ENCODE data around the gene DAB1.
"Not testable (repeated sequence)": the region's sequence is repeated elsewhere in the genome, so short reads cannot be mapped to it uniquely, and the experiment has no call there.

DAB1 gene

GRCh38 chr1:57361516-57361915 is 62.3 kb downstream of the DAB1 start:
- peaks cover 16% of the 10 kb centered on the region for H3K4me1 ChIP-seq (ENCODE audit: insufficient read depth, low read length)
- 96% methylated on average over 2 of the region's 2 CpGs for WGBS
- no peak overlapping the region for H3K9ac ChIP-seq (ENCODE audit: low read depth, low read length)
- H3K27ac ChIP-seq (ENCODE audit: low read depth, low read length), result no peak overlapping the region
- H3K36me3 ChIP-seq (ENCODE audit: insufficient read depth, low read length), result no peaks in the 10 kb centered on the region
- H3K27me3 ChIP-seq (ENCODE audit: insufficient read depth, low read length), result no peaks in the 10 kb centered on the region
- H3K4me3 ChIP-seq (ENCODE audit: low read length), result no peak overlapping the region
- peaks cover 9% of the 10 kb centered on the region; the same call in 1 of the 2 replicates for H3K9me3 ChIP-seq (ENCODE audit: insufficient read depth, low read depth, low read length)

DNA sequence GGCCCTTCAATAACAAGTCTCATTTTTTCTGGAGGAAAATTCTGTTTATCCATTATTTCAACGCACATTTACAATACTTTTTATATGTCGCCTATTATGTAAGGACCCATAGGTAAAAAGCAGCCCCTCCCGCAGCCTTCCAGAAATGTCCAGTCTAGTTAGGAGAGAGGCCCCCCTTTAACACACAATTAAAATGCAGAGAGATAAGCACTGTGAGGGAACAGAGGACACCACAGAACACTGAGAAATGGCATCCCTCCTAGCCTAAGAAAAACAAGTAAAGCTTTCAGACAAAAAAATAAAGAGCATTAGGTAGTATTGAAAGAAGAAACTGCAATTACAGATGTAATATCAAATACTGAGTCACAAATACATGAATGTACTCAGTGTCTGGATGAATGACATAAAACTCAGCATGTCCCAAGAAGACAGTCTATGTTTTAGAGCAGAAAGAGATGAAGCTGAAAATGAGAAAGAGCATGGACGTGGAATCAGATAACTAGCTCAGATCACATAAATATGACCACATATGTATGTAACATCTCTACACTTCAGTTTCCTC is 62.9 kb downstream of the DAB1 start:
- no peak overlapping the region for H3K4me3 ChIP-seq (ENCODE audit: low read length)
- H3K9me3 ChIP-seq (ENCODE audit: insufficient read depth, low read depth, low read length), result peaks cover 9% of the 10 kb centered on the region; the same call in 1 of the 2 replicates
- peaks cover 16% of the 10 kb centered on the region for H3K4me1 ChIP-seq (ENCODE audit: insufficient read depth, low read length)
- H3K36me3 ChIP-seq (ENCODE audit: insufficient read depth, low read length), result no peaks in the 10 kb centered on the region
- H3K9ac ChIP-seq (ENCODE audit: low read depth, low read length), result no peak overlapping the region
- H3K27ac ChIP-seq (ENCODE audit: low read depth, low read length), result no peak overlapping the region
- H3K27me3 ChIP-seq (ENCODE audit: insufficient read depth, low read length), result no peaks in the 10 kb centered on the region
- 98% methylated on average over 4 of the region's 4 CpGs for WGBS

- H3K36me3 ChIP-seq (ENCODE audit: insufficient read depth, low read length), result no peaks in the 10 kb centered on the region
- H3K4me1 ChIP-seq (ENCODE audit: insufficient read depth, low read length), result peaks cover 16% of the 10 kb centered on the region
- peak overlapping the region; percentile 25; the same call in 1 of the 2 replicates for H3K27ac ChIP-seq (ENCODE audit: low read depth, low read length)
- no peak overlapping the region for H3K9ac ChIP-seq (ENCODE audit: low read depth, low read length)
- WGBS, result 14% methylated on average over 3 of the region's 3 CpGs
- no peaks in the 10 kb centered on the region for H3K27me3 ChIP-seq (ENCODE audit: insufficient read depth, low read length)
- no peak overlapping the region for H3K4me3 ChIP-seq (ENCODE audit: low read length)
- peaks cover 9% of the 10 kb centered on the region; the same call in 1 of the 2 replicates for H3K9me3 ChIP-seq (ENCODE audit: insufficient read depth, low read depth, low read length)
These were observed 66.4 kb downstream of the DAB1 start for GRCh38 chr1:57357462-57357861.

DNA sequence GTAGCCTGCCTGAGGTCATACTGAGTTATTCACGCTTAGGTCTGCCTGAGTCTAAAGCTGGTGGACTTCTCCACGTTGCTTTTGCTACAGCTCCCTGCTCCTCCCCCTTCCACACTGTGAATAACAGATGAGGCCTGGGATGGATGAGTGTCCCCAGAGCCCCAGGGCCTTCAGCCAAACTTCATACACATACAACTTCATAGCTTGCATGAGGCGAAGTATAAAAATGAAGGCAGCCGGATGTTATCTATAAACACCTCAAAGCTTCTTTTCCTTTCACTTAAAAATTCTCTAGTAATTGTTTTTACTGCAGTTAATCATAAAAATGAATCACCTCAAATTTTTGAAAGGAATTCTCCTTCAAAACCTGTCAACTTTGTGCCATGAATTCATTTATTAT is 70.2 kb downstream of the DAB1 start:
- Histone ChIP-seq H3K27me3 (ENCODE audit: insufficient read depth, low read length) (no peaks in the 10 kb centered on the region), H3K9ac (ENCODE audit: low read depth, low read length) (no peak overlapping the region), H3K9me3 (ENCODE audit: insufficient read depth, low read depth, low read length) (peaks cover 2% of the 10 kb centered on the region; the same call in 1 of the 2 replicates), H3K4me3 (ENCODE audit: low read length) (no peak overlapping the region), H3K36me3 (ENCODE audit: insufficient read depth, low read length) (no peaks in the 10 kb centered on the region), H3K4me1 (ENCODE audit: insufficient read depth, low read length) (peaks cover 16% of the 10 kb centered on the region), H3K27ac (ENCODE audit: low read depth, low read length) (no peak overlapping the region)
- WGBS, result 84% methylated on average over 4 of the region's 4 CpGs

GRCh38 chr1:57350610-57351009 is 73.2 kb downstream of the DAB1 start:
- Histone ChIP-seq H3K27ac (ENCODE audit: low read depth, low read length) (no peak overlapping the region), H3K9me3 (ENCODE audit: insufficient read depth, low read depth, low read length) (no peaks in the 10 kb centered on the region)

GRCh38 chr1:57348921-57349320 is 74.9 kb downstream of the DAB1 start:
- WGBS, result 87% methylated on average over 1 of the region's 1 CpG

More at GRCh38 chr1:57350610-57351009, 73.2 kb downstream of the DAB1 start:
- WGBS, result 71% methylated on average over 4 of the region's 4 CpGs
- Histone ChIP-seq H3K4me1 (ENCODE audit: insufficient read depth, low read length) (peaks cover 7% of the 10 kb centered on the region; the same call in 1 of the 2 replicates), H3K9ac (ENCODE audit: low read depth, low read length) (no peak overlapping the region), H3K27me3 (ENCODE audit: insufficient read depth, low read length) (no peaks in the 10 kb centered on the region), H3K4me3 (ENCODE audit: low read length) (no peak overlapping the region), H3K36me3 (ENCODE audit: insufficient read depth, low read length) (no peaks in the 10 kb centered on the region)

GRCh38 chr1:57345916-57346315 is 77.9 kb downstream of the DAB1 start:
- H3K27ac ChIP-seq (ENCODE audit: low read depth, low read length), result no peak overlapping the region
- no peak overlapping the region for H3K9ac ChIP-seq (ENCODE audit: low read depth, low read length)
- WGBS, result 87% methylated on average over 7 of the region's 8 CpGs
- no peaks in the 10 kb centered on the region for H3K27me3 ChIP-seq (ENCODE audit: insufficient read depth, low read length)
- no peak overlapping the region for H3K4me3 ChIP-seq (ENCODE audit: low read length)
- H3K4me1 ChIP-seq (ENCODE audit: insufficient read depth, low read length), result peaks cover 7% of the 10 kb centered on the region; the same call in 1 of the 2 replicates
- H3K36me3 ChIP-seq (ENCODE audit: insufficient read depth, low read length), result no peaks in the 10 kb centered on the region
- H3K9me3 ChIP-seq (ENCODE audit: insufficient read depth, low read depth, low read length), result no peaks in the 10 kb centered on the region

More at GRCh38 chr1:57348921-57349320, 74.9 kb downstream of the DAB1 start:
- Histone ChIP-seq H3K4me3 (ENCODE audit: low read length) (no peak overlapping the region), H3K9me3 (ENCODE audit: insufficient read depth, low read depth, low read length) (no peaks in the 10 kb centered on the region), H3K4me1 (ENCODE audit: insufficient read depth, low read length) (peaks cover 7% of the 10 kb centered on the region; the same call in 1 of the 2 replicates), H3K36me3 (ENCODE audit: insufficient read depth, low read length) (no peaks in the 10 kb centered on the region), H3K9ac (ENCODE audit: low read depth, low read length) (no peak overlapping the region), H3K27ac (ENCODE audit: low read depth, low read length) (no peak overlapping the region), H3K27me3 (ENCODE audit: insufficient read depth, low read length) (no peaks in the 10 kb centered on the region)

DNA sequence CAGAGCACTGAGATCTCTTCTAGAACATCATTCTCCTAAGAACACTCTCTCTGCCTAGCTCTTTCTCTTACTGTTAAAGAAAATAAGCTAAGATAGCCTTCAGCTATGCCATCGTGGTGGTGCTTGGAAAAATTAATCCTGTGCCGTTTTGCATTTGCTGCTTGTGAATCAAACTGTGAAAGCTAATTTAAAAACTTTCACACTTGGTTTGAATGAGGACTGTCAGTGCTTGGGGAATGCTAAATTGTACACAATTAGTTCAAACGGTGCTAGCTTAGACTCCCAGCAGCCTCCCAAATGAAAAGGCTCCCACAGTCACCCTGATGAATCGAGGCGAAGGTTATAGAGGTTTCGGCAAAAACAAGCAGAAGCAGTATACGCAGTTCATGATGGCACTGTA is 79.6 kb downstream of the DAB1 start:
- WGBS, result 93% methylated on average over 7 of the region's 7 CpGs
- H3K4me1 ChIP-seq (ENCODE audit: insufficient read depth, low read length), result peaks cover 7% of the 10 kb centered on the region
- H3K4me3 ChIP-seq (ENCODE audit: low read length), result no peak overlapping the region
- H3K36me3 ChIP-seq (ENCODE audit: insufficient read depth, low read length), result no peaks in the 10 kb centered on the region
- H3K9ac ChIP-seq (ENCODE audit: low read depth, low read length), result no peak overlapping the region
- no peak overlapping the region for H3K27ac ChIP-seq (ENCODE audit: low read depth, low read length)
- no peaks in the 10 kb centered on the region for H3K9me3 ChIP-seq (ENCODE audit: insufficient read depth, low read depth, low read length)
- H3K27me3 ChIP-seq (ENCODE audit: insufficient read depth, low read length), result no peaks in the 10 kb centered on the region

DNA sequence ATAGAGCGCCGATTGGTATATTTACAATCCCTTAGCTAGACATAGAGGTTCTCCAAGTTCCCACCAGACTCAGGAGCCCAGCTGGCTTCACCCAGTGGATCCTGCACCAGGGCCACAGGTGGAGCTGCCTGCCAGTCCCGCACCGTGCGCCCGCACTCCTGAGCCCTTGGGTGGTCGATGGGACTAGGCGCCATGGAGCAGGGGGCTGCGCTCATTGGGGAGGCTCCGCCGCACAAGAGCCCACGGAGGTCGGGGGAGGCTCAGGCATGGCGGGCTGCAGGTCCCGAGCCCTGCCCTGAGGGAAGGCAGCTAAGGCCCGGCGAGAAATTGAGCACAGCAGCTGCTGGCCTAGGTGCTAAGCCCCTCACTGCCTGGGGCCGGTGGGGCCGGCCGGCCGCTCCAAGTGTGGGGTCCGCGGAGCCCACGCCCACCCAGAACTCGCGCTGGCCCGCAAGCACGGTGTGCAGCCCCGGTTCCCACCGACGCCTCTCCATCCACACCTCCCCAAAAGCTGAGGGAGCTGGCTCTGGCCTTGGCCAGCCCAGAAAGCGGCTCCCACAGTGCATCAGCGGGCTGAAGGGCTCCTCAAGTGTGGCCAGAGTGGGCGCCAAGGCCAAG is 80.5 kb downstream of the DAB1 start:
- H3K4me1 ChIP-seq (ENCODE audit: insufficient read depth, low read length); H3K9ac ChIP-seq (ENCODE audit: low read depth, low read length); H3K4me3 ChIP-seq (ENCODE audit: low read length); H3K9me3 ChIP-seq (ENCODE audit: insufficient read depth, low read depth, low read length); H3K27ac ChIP-seq (ENCODE audit: low read depth, low read length); H3K36me3 ChIP-seq (ENCODE audit: insufficient read depth, low read length); H3K27me3 ChIP-seq (ENCODE audit: insufficient read depth, low read length): not testable (repeated sequence)
- WGBS, result 89% methylated on average over 34 of the region's 34 CpGs

GRCh38 chr1:57341721-57342120 is 82.1 kb downstream of the DAB1 start:
- no peaks in the 10 kb centered on the region for H3K36me3 ChIP-seq (ENCODE audit: insufficient read depth, low read length)
- H3K9me3 ChIP-seq (ENCODE audit: insufficient read depth, low read depth, low read length), result no peaks in the 10 kb centered on the region
- H3K27me3 ChIP-seq (ENCODE audit: insufficient read depth, low read length), result no peaks in the 10 kb centered on the region
- no peak overlapping the region for H3K4me3 ChIP-seq (ENCODE audit: low read length)
- no peak overlapping the region for H3K9ac ChIP-seq (ENCODE audit: low read depth, low read length)
- no peak overlapping the region for H3K27ac ChIP-seq (ENCODE audit: low read depth, low read length)
- H3K4me1 ChIP-seq (ENCODE audit: insufficient read depth, low read length), result peaks cover 11% of the 10 kb centered on the region
- WGBS, result 92% methylated on average over 3 of the region's 3 CpGs

DNA sequence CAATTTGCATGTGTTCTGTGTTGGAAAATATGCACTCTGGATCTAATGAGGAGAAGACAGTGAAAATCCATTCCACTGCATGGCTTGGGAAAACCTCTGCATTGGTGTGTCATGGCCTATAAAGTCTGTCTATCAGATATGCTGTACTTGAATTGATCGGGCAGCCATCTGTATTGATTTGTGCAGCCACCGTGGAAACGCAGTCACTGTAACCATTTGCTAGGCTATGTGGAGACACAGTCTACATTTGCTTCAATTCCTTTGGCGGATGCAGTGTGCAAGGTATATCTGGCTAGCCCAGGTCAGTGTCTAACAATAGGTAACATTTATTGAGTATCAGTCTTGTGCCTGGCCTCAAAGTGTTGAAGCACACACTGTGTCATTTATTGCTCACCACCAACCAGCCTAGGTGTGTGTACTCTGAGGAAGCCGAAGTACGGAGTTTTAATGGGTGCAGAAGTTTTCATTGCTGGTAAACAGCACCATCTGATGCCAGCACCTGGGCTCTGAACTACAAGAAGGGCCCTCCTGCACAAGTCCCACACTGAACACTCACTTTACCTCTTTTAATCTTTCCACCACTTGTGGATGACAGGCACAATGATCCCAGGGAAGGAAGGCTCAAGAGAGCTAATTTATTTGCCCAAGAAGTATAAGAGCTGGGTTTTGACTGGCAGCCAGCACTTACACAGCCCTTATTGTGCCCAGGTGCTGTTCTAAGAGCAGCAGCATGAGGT is 83.4 kb downstream of the DAB1 start:
- Histone ChIP-seq H3K4me1 (ENCODE audit: insufficient read depth, low read length) (peaks cover 14% of the 10 kb centered on the region; the same call in 1 of the 2 replicates), H3K36me3 (ENCODE audit: insufficient read depth, low read length) (no peaks in the 10 kb centered on the region), H3K4me3 (ENCODE audit: low read length) (no peak overlapping the region), H3K27ac (ENCODE audit: low read depth, low read length) (no peak overlapping the region), H3K9ac (ENCODE audit: low read depth, low read length) (no peak overlapping the region), H3K9me3 (ENCODE audit: insufficient read depth, low read depth, low read length) (no peaks in the 10 kb centered on the region), H3K27me3 (ENCODE audit: insufficient read depth, low read length) (no peaks in the 10 kb centered on the region)
- WGBS, result 91% methylated on average over 6 of the region's 6 CpGs

Measured in HUES64 (cell line).